ENCODE data around the gene CWC27. TPM values are rescaled to one million over a fixed set of nuclear protein-coding genes. Genes with fewer than 3 reads are reported as not detected.

The CWC27 gene
- polyA plus RNA-seq, 2 donors: 11.9 to 12.6 TPM

- H3K27ac ChIP-seq (ENCODE audit: low read depth in 2 of 2, low read length in 1 of 2): no peak overlapping the region
- no peaks in the 10 kb centered on the region for H3K9me3 ChIP-seq (ENCODE audit: control insufficient read depth in 2 of 2, insufficient read depth in 1 of 2, low read depth in 1 of 2, low read length in 1 of 2)
- 69 to 82% methylated on average over 2 of the region's 2 CpGs for WGBS, 2 donors
- H3K4me3 ChIP-seq (ENCODE audit: low read depth in 1 of 2, low read length in 2 of 2): no peak overlapping the region
- H3K4me1 ChIP-seq (ENCODE audit: control insufficient read depth in 2 of 2, insufficient read depth in 2 of 2, low read length in 1 of 2): no peaks in the 10 kb centered on the region
- no peaks in the 10 kb centered on the region for H3K36me3 ChIP-seq (ENCODE audit: control insufficient read depth in 2 of 2, insufficient read depth in 2 of 2, low read length in 1 of 2)
- H3K27me3 ChIP-seq (ENCODE audit: control insufficient read depth in 1 of 2, insufficient read depth in 2 of 2, low read length in 2 of 2): no peaks in the 10 kb centered on the region
Measured at GRCh38 chr5:65041296-65042158, 272.8 kb downstream of the CWC27 start.

GRCh38 chr5:65043843-65044359 lies 275.2 kb downstream of the CWC27 start:
- 90 to 94% methylated on average over 5 of the region's 5 CpGs for WGBS, 2 donors

GRCh38 chr5:65047225-65047624 lies 278.5 kb downstream of the CWC27 start:
- Histone ChIP-seq H3K27me3 (ENCODE audit: control insufficient read depth in 1 of 2, insufficient read depth in 2 of 2, low read length in 2 of 2) (no peaks in the 10 kb centered on the region), H3K9me3 (ENCODE audit: control insufficient read depth in 2 of 2, insufficient read depth in 1 of 2, low read depth in 1 of 2, low read length in 1 of 2) (no peaks in the 10 kb centered on the region), H3K4me1 (ENCODE audit: control insufficient read depth in 2 of 2, insufficient read depth in 2 of 2, low read length in 1 of 2) (no peaks in the 10 kb centered on the region), H3K36me3 (ENCODE audit: control insufficient read depth in 2 of 2, insufficient read depth in 2 of 2, low read length in 1 of 2) (no peaks in the 10 kb centered on the region), H3K4me3 (ENCODE audit: low read depth in 1 of 2, low read length in 2 of 2) (no peak overlapping the region), H3K27ac (ENCODE audit: low read depth in 2 of 2, low read length in 1 of 2) (no peak overlapping the region)
- 58 to 68% methylated on average over 3 of the region's 3 CpGs for WGBS, 2 donors

More at GRCh38 chr5:65043843-65044359, 275.2 kb downstream of the CWC27 start:
- H3K4me3 ChIP-seq (ENCODE audit: low read depth in 1 of 2, low read length in 2 of 2): no peak overlapping the region
- no peaks in the 10 kb centered on the region for H3K36me3 ChIP-seq (ENCODE audit: control insufficient read depth in 2 of 2, insufficient read depth in 2 of 2, low read length in 1 of 2)
- H3K27me3 ChIP-seq (ENCODE audit: control insufficient read depth in 1 of 2, insufficient read depth in 2 of 2, low read length in 2 of 2): no peaks in the 10 kb centered on the region
- H3K4me1 ChIP-seq (ENCODE audit: control insufficient read depth in 2 of 2, insufficient read depth in 2 of 2, low read length in 1 of 2): no peaks in the 10 kb centered on the region
- no peak overlapping the region for H3K27ac ChIP-seq (ENCODE audit: low read depth in 2 of 2, low read length in 1 of 2)
- no peaks in the 10 kb centered on the region for H3K9me3 ChIP-seq (ENCODE audit: control insufficient read depth in 2 of 2, insufficient read depth in 1 of 2, low read depth in 1 of 2, low read length in 1 of 2)

GRCh38 chr5:65047948-65048690 lies 279.4 kb downstream of the CWC27 start:
- Histone ChIP-seq H3K27me3 (ENCODE audit: control insufficient read depth in 1 of 2, insufficient read depth in 2 of 2, low read length in 2 of 2) (no peaks in the 10 kb centered on the region), H3K36me3 (ENCODE audit: control insufficient read depth in 2 of 2, insufficient read depth in 2 of 2, low read length in 1 of 2) (no peaks in the 10 kb centered on the region), H3K4me3 (ENCODE audit: low read depth in 1 of 2, low read length in 2 of 2) (no peak overlapping the region), H3K4me1 (ENCODE audit: control insufficient read depth in 2 of 2, insufficient read depth in 2 of 2, low read length in 1 of 2) (no peaks in the 10 kb centered on the region), H3K9me3 (ENCODE audit: control insufficient read depth in 2 of 2, insufficient read depth in 1 of 2, low read depth in 1 of 2, low read length in 1 of 2) (no peaks in the 10 kb centered on the region), H3K27ac (ENCODE audit: low read depth in 2 of 2, low read length in 1 of 2) (no peak overlapping the region)
- WGBS, 2 donors: 47 to 66% methylated on average over 2 of the region's 2 CpGs

GRCh38 chr5:65050140-65050539 lies 281.4 kb downstream of the CWC27 start:
- Histone ChIP-seq H3K4me1 (ENCODE audit: control insufficient read depth in 2 of 2, insufficient read depth in 2 of 2, low read length in 1 of 2) (no peaks in the 10 kb centered on the region), H3K36me3 (ENCODE audit: control insufficient read depth in 2 of 2, insufficient read depth in 2 of 2, low read length in 1 of 2) (no peaks in the 10 kb centered on the region), H3K27me3 (ENCODE audit: control insufficient read depth in 1 of 2, insufficient read depth in 2 of 2, low read length in 2 of 2) (no peaks in the 10 kb centered on the region), H3K4me3 (ENCODE audit: low read depth in 1 of 2, low read length in 2 of 2) (no peak overlapping the region), H3K9me3 (ENCODE audit: control insufficient read depth in 2 of 2, insufficient read depth in 1 of 2, low read depth in 1 of 2, low read length in 1 of 2) (no peaks in the 10 kb centered on the region), H3K27ac (ENCODE audit: low read depth in 2 of 2, low read length in 1 of 2) (no peak overlapping the region)

- no peak overlapping the region for H3K27ac ChIP-seq (ENCODE audit: low read depth in 2 of 2, low read length in 1 of 2)
- no peaks in the 10 kb centered on the region for H3K4me1 ChIP-seq (ENCODE audit: control insufficient read depth in 2 of 2, insufficient read depth in 2 of 2, low read length in 1 of 2)
- H3K9me3 ChIP-seq (ENCODE audit: control insufficient read depth in 2 of 2, insufficient read depth in 1 of 2, low read depth in 1 of 2, low read length in 1 of 2): no peaks in the 10 kb centered on the region
- H3K36me3 ChIP-seq (ENCODE audit: control insufficient read depth in 2 of 2, insufficient read depth in 2 of 2, low read length in 1 of 2): no peaks in the 10 kb centered on the region
- H3K4me3 ChIP-seq (ENCODE audit: low read depth in 1 of 2, low read length in 2 of 2): no peak overlapping the region
- no peaks in the 10 kb centered on the region for H3K27me3 ChIP-seq (ENCODE audit: control insufficient read depth in 1 of 2, insufficient read depth in 2 of 2, low read length in 2 of 2)
- WGBS, 2 donors: 57 to 67% methylated on average over 5 of the region's 5 CpGs
Measured at GRCh38 chr5:65050826-65051498, 282.2 kb downstream of the CWC27 start.

GRCh38 chr5:65055938-65056337 lies 287.2 kb downstream of the CWC27 start:
- no peak overlapping the region for H3K4me3 ChIP-seq (ENCODE audit: low read depth in 1 of 2, low read length in 2 of 2)
- H3K27me3 ChIP-seq (ENCODE audit: control insufficient read depth in 1 of 2, insufficient read depth in 2 of 2, low read length in 2 of 2): no peaks in the 10 kb centered on the region
- no peaks in the 10 kb centered on the region for H3K9me3 ChIP-seq (ENCODE audit: control insufficient read depth in 2 of 2, insufficient read depth in 1 of 2, low read depth in 1 of 2, low read length in 1 of 2)
- 95% methylated on average over 1 of the region's 1 CpG for WGBS, 2 donors
- H3K36me3 ChIP-seq (ENCODE audit: control insufficient read depth in 2 of 2, insufficient read depth in 2 of 2, low read length in 1 of 2): no peaks in the 10 kb centered on the region
- H3K4me1 ChIP-seq (ENCODE audit: control insufficient read depth in 2 of 2, insufficient read depth in 2 of 2, low read length in 1 of 2): no peaks in the 10 kb centered on the region
- H3K27ac ChIP-seq (ENCODE audit: low read depth in 2 of 2, low read length in 1 of 2): no peak overlapping the region

GRCh38 chr5:65059681-65060598 lies 291.2 kb downstream of the CWC27 start:
- no peak overlapping the region for H3K4me3 ChIP-seq (ENCODE audit: low read depth in 1 of 2, low read length in 2 of 2)
- H3K36me3 ChIP-seq (ENCODE audit: control insufficient read depth in 2 of 2, insufficient read depth in 2 of 2, low read length in 1 of 2): no peaks in the 10 kb centered on the region
- no peaks in the 10 kb centered on the region for H3K4me1 ChIP-seq (ENCODE audit: control insufficient read depth in 2 of 2, insufficient read depth in 2 of 2, low read length in 1 of 2)
- no peaks in the 10 kb centered on the region for H3K27me3 ChIP-seq (ENCODE audit: control insufficient read depth in 1 of 2, insufficient read depth in 2 of 2, low read length in 2 of 2)
- WGBS, 2 donors: 82 to 85% methylated on average over 6 of the region's 6 CpGs
- H3K27ac ChIP-seq (ENCODE audit: low read depth in 2 of 2, low read length in 1 of 2): no peak overlapping the region
- no peaks in the 10 kb centered on the region for H3K9me3 ChIP-seq (ENCODE audit: control insufficient read depth in 2 of 2, insufficient read depth in 1 of 2, low read depth in 1 of 2, low read length in 1 of 2)
